ENCODE measurements around the gene ESYT2. TPM values are rescaled to one million over a fixed set of nuclear protein-coding genes. Genes with fewer than 3 reads are reported as not detected.

The ESYT2 gene
- total RNA-seq, 6 experiments from 2014 or later, result 46.1 to 57.8 (median 52.5) TPM

DNA sequence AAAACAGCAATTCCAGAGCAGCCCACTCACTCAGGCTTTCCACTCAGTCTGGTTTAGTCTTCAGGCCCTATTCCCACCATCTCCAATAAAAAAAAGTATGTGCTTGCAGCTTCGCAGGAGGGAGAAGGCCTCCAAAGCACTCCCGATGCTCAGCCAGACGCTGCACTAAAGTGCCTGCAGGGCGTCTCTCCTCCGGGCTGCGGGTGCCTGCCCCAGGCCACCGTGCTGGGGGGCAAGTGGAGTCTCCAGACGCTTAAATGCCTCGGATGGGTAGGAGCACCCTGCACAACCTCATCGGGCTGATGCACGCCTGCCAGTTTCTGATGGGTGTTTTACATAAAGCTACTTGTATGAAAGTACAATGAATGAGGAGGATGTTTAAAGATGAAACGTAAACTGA is 93.4 kb downstream of the ESYT2 start:
- Mint-ChIP-seq H3K36me3 (ENCODE audit: low read depth) (peaks cover 39% of the 10 kb centered on the region), H3K4me3 (no peak overlapping the region)

DNA sequence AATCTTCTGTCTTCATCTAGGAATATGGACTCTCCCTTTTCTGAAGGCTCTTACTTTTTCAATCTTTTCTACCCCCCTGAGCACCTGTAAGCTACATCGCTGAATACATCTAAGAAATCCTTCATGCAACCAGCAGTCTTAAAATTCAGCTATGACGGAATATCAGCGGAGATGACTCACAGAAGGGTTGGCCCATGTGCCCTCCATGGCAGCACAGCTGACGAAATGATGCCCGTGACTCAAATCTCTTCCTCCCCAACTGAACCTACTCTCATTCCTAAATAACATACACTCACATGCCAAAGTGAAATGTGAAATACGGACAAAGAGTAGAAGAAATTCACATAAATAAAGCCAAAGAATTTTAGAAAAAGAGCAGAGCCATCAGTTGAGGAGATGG is 94.4 kb downstream of the ESYT2 start:
- H3K4me1 Mint-ChIP-seq (ENCODE audit: low read depth), result peaks cover 10% of the 10 kb centered on the region

More for the DNA sequence above, 93.4 kb downstream of the ESYT2 start:
- no peak overlapping the region for H3K27ac Mint-ChIP-seq
- peaks cover 4% of the 10 kb centered on the region for H3K27me3 Mint-ChIP-seq (ENCODE audit: insufficient read depth)
- no peak for DNase-seq
- H3K9me3 Mint-ChIP-seq, result no peaks in the 10 kb centered on the region
- peaks cover 21% of the 10 kb centered on the region for H3K4me1 Mint-ChIP-seq (ENCODE audit: low read depth)
- TF ChIP-seq, protein P1, sequence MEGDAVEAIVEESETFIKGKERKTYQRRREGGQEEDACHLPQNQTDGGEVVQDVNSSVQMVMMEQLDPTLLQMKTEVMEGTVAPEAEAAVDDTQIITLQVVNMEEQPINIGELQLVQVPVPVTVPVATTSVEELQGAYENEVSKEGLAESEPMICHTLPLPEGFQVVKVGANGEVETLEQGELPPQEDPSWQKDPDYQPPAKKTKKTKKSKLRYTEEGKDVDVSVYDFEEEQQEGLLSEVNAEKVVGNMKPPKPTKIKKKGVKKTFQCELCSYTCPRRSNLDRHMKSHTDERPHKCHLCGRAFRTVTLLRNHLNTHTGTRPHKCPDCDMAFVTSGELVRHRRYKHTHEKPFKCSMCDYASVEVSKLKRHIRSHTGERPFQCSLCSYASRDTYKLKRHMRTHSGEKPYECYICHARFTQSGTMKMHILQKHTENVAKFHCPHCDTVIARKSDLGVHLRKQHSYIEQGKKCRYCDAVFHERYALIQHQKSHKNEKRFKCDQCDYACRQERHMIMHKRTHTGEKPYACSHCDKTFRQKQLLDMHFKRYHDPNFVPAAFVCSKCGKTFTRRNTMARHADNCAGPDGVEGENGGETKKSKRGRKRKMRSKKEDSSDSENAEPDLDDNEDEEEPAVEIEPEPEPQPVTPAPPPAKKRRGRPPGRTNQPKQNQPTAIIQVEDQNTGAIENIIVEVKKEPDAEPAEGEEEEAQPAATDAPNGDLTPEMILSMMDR (IDR thresholded peaks at IDR 0.05), result no peak

DNA sequence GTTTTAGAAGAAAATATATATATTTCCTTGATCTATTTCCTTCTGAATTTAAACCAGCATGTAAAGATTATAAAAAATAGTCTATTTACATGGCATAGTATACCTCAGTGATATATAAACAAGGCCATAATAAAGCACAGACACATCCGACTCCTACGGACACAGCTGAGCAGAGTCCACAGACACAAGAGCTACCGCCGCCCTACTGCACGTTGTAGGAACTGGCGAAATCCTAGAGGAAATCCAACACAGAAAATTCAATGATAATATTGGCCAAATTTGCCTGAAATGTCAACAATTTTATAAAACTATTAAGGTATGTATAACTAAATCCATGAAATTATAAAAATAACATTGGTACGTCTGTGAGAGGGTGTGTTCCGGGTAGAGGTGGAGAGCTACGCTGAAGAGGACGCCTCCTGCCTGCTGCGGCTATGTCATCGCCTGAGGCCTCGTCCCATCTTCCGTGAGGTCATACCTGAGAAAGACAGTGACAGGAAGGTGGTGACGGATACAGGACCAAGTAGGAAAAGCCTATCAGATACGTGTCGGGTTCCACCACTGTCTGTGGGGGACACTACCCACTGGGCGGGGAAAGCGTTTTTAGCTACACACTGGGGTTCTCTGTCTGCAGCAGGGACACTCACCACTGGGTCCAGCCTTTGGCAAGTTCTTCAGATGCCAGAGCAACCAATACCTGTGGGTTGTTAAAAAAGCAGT is 95.4 kb downstream of the ESYT2 start:
- no peak overlapping the region for H3K27ac Mint-ChIP-seq
- no peak overlapping the region for H3K4me3 Mint-ChIP-seq
- no peak for DNase-seq
- H3K9me3 Mint-ChIP-seq, result no peaks in the 10 kb centered on the region
- TF ChIP-seq, protein P1 (IDR thresholded peaks at IDR 0.05), result peak; percentile 46; the same call in 1 of the 2 replicates
- peaks cover 46% of the 10 kb centered on the region for H3K36me3 Mint-ChIP-seq (ENCODE audit: low read depth)
- peaks cover 6% of the 10 kb centered on the region; the same call in 1 of the 2 replicates for H3K4me1 Mint-ChIP-seq (ENCODE audit: low read depth)
- H3K27me3 Mint-ChIP-seq (ENCODE audit: insufficient read depth), result peaks cover 2% of the 10 kb centered on the region

More for the DNA sequence above, 94.4 kb downstream of the ESYT2 start:
- Mint-ChIP-seq H3K4me3 (no peak overlapping the region), H3K36me3 (ENCODE audit: low read depth) (peaks cover 43% of the 10 kb centered on the region), H3K27ac (no peak overlapping the region), H3K9me3 (no peaks in the 10 kb centered on the region), H3K27me3 (ENCODE audit: insufficient read depth) (peaks cover 2% of the 10 kb centered on the region)
- TF ChIP-seq, protein P1 (IDR thresholded peaks at IDR 0.05), result no peak
- no peak for DNase-seq

DNA sequence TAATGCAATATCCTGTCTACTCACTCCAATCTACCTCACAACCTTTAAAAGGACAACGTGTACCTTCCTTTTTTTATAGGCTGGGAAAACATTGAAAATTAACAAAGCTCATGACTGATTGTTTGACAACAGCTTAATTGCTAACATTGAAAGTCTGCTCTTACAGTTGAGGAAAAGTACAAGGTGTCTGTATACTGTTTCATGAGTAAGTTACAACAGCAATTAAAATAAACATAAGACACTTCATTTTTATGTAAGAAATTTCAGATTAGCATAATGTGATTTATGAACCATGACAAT is 96.1 kb downstream of the ESYT2 start:
- H3K27ac Mint-ChIP-seq, result no peak overlapping the region
- H3K4me3 Mint-ChIP-seq, result no peak overlapping the region
- H3K27me3 Mint-ChIP-seq (ENCODE audit: insufficient read depth), result peaks cover 2% of the 10 kb centered on the region
- H3K4me1 Mint-ChIP-seq (ENCODE audit: low read depth), result peaks cover 6% of the 10 kb centered on the region; the same call in 1 of the 2 replicates
- no peaks in the 10 kb centered on the region for H3K9me3 Mint-ChIP-seq
- no peak for DNase-seq
- TF ChIP-seq, protein P1 (IDR thresholded peaks at IDR 0.05), result no peak
- H3K36me3 Mint-ChIP-seq (ENCODE audit: low read depth), result peaks cover 46% of the 10 kb centered on the region

DNA sequence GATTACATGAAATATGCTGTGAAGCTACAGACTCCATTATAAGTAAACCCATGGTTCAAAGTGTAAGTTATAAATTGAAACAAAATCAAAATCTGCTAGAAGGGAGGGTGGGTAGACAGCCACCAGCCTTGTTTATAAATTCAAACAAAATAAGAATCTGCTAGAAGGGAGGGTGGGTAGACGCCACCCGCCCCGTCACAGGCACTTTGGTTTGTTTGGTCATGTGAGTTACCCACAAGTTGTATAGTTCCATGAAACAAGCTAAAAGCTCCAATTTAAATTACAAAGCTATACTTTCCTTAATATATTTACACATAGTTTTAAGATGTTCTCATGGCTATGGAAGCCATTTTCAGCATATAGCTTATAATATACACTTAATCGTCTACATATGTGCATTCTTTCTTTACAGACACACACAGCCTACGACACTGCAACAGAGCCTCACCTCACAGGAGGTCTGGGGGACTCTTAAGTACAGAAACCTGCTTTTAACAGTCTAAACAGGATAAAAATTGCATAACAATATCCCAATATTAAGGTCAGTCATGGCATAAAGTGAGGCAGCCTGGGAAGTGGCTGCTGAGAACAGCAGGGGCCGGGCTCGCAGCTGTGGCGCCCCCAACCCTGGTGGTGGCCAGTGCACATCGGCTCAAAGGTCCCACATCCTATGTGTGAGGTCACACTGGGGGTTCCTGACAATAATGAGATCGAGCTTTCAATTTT is 96.7 kb downstream of the ESYT2 start:
- TF ChIP-seq, protein P1 (IDR thresholded peaks at IDR 0.05), result no peak
- H3K4me1 Mint-ChIP-seq (ENCODE audit: low read depth), result peaks cover 6% of the 10 kb centered on the region; the same call in 1 of the 2 replicates
- no peak overlapping the region for H3K4me3 Mint-ChIP-seq
- H3K9me3 Mint-ChIP-seq, result no peaks in the 10 kb centered on the region
- DNase-seq, result no peak
- peaks cover 2% of the 10 kb centered on the region for H3K27me3 Mint-ChIP-seq (ENCODE audit: insufficient read depth)
- H3K36me3 Mint-ChIP-seq (ENCODE audit: low read depth), result peaks cover 46% of the 10 kb centered on the region
- no peak overlapping the region for H3K27ac Mint-ChIP-seq

Measured in HFFc6 (cell line).